SK-N-SH treated with all-trans-retinoic acid at 6 μM for 48 hours (cell line): Measurements from ENCODE around the gene ADAM15.

Source experiments
- ZFP30 ChIP-seq: fragments of 450-650 bp; formaldehyde crosslinking; IDR thresholded peaks from 2 replicates; pipeline ENCODE4 v1.5.0; 2022; ENCODE audit warnings: mild to moderate bottlenecking, moderate library complexity
- TF ChIP-seq, protein P1 (sequence below): fragments of 250-450 bp; sonication (Bioruptor Pico); IDR thresholded peaks from 2 replicates; pipeline ENCODE4 v1.5.0; 2020; ENCODE audit warnings: mild to moderate bottlenecking, moderate library complexity

- TF ChIP-seq, protein P1, sequence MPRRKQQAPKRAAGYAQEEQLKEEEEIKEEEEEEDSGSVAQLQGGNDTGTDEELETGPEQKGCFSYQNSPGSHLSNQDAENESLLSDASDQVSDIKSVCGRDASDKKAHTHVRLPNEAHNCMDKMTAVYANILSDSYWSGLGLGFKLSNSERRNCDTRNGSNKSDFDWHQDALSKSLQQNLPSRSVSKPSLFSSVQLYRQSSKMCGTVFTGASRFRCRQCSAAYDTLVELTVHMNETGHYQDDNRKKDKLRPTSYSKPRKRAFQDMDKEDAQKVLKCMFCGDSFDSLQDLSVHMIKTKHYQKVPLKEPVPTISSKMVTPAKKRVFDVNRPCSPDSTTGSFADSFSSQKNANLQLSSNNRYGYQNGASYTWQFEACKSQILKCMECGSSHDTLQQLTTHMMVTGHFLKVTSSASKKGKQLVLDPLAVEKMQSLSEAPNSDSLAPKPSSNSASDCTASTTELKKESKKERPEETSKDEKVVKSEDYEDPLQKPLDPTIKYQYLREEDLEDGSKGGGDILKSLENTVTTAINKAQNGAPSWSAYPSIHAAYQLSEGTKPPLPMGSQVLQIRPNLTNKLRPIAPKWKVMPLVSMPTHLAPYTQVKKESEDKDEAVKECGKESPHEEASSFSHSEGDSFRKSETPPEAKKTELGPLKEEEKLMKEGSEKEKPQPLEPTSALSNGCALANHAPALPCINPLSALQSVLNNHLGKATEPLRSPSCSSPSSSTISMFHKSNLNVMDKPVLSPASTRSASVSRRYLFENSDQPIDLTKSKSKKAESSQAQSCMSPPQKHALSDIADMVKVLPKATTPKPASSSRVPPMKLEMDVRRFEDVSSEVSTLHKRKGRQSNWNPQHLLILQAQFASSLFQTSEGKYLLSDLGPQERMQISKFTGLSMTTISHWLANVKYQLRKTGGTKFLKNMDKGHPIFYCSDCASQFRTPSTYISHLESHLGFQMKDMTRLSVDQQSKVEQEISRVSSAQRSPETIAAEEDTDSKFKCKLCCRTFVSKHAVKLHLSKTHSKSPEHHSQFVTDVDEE (CRISPR knock-in tag): no peak
- no peak for TF ChIP-seq ZFP30 (CRISPR knock-in tag)
Measured at GRCh38 chr1:155022136-155022926, 28.8 kb upstream of the ADAM15 start.
